ENCODE measurements around the gene SSBP3. TPM values are rescaled to one million over a fixed set of nuclear protein-coding genes. Genes with fewer than 3 reads are reported as not detected.

SSBP3 gene
- total RNA-seq, 4 donors from 2014 or later, result 19.0 to 35.2 (median 33.4) TPM

DNA sequence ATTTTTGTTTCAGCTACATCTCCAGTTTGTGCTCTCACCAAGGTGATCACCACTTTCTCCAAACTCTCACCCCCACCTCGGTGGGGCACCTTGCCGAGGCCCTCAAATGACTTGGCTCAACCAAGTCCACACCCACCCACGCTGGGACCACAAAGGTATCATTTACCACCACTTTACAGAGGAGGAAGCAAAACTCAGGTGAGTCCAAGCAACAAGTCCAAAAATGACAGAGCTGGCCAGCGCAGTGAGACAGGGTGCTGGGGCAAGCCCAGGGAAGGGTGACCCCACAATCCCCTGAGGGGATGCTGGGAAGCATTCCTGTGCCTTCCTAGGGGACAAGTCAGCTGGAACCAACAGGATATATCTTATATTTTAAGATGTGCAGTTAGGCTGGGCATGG is 24.7 kb downstream of the SSBP3 start:
- peaks cover 0 to 25% (median 0%) of the 10 kb centered on the region in 3 donors for H3K36me3 ChIP-seq
- no peak overlapping the region for H3K27ac ChIP-seq
- no peak for DNase-seq
- H3K9me3 ChIP-seq, result no peaks in the 10 kb centered on the region
- H3K27me3 ChIP-seq, result no peaks in the 10 kb centered on the region
- H3K4me3 ChIP-seq, result no peak overlapping the region
- TF ChIP-seq POLR2A (IDR thresholded peaks at IDR 0.05), result no peak
- TF ChIP-seq, protein P1, sequence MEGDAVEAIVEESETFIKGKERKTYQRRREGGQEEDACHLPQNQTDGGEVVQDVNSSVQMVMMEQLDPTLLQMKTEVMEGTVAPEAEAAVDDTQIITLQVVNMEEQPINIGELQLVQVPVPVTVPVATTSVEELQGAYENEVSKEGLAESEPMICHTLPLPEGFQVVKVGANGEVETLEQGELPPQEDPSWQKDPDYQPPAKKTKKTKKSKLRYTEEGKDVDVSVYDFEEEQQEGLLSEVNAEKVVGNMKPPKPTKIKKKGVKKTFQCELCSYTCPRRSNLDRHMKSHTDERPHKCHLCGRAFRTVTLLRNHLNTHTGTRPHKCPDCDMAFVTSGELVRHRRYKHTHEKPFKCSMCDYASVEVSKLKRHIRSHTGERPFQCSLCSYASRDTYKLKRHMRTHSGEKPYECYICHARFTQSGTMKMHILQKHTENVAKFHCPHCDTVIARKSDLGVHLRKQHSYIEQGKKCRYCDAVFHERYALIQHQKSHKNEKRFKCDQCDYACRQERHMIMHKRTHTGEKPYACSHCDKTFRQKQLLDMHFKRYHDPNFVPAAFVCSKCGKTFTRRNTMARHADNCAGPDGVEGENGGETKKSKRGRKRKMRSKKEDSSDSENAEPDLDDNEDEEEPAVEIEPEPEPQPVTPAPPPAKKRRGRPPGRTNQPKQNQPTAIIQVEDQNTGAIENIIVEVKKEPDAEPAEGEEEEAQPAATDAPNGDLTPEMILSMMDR (IDR thresholded peaks at IDR 0.05), result no peak
- H3K4me1 ChIP-seq, result peaks cover 0 to 52% (median 6%) of the 10 kb centered on the region in 4 donors

DNA sequence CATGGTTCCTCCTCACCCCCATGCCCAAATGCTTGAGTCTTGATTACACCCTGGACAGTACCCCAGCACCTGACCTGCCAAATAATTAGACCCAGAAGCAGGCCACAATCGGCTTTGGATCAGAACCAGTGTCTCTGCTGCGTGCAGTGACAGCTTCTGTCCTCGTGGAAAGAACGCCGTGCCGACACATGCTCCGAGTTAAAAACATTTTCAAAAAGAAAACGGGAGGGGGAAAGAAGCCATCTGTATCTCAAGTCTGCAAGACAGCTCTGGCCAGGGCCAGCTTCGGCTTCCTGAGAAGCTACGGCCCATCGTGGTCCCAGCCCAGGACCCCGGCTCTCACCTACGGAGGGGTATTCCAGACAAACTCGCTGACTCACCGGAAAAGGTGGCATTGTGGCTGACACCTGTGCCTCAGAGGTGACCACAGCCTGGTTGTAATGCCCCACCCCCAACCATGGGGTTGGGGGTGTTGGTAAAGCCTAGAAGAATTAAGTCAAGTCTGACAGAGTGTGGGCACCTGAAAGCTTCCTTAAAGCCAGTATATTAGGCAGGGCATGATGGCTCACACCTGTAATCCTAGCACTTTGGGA is 25.8 kb downstream of the SSBP3 start:
- H3K4me1 ChIP-seq, result peaks cover 0 to 56% (median 6%) of the 10 kb centered on the region in 4 donors
- no peak overlapping the region for H3K27ac ChIP-seq
- H3K4me3 ChIP-seq, result no peak overlapping the region
- TF ChIP-seq, protein P1 (IDR thresholded peaks at IDR 0.05), result no peak
- H3K27me3 ChIP-seq, result no peaks in the 10 kb centered on the region
- no peak for DNase-seq
- no peaks in the 10 kb centered on the region for H3K9me3 ChIP-seq
- H3K36me3 ChIP-seq, result peaks cover 0 to 25% (median 0%) of the 10 kb centered on the region in 3 donors

DNA sequence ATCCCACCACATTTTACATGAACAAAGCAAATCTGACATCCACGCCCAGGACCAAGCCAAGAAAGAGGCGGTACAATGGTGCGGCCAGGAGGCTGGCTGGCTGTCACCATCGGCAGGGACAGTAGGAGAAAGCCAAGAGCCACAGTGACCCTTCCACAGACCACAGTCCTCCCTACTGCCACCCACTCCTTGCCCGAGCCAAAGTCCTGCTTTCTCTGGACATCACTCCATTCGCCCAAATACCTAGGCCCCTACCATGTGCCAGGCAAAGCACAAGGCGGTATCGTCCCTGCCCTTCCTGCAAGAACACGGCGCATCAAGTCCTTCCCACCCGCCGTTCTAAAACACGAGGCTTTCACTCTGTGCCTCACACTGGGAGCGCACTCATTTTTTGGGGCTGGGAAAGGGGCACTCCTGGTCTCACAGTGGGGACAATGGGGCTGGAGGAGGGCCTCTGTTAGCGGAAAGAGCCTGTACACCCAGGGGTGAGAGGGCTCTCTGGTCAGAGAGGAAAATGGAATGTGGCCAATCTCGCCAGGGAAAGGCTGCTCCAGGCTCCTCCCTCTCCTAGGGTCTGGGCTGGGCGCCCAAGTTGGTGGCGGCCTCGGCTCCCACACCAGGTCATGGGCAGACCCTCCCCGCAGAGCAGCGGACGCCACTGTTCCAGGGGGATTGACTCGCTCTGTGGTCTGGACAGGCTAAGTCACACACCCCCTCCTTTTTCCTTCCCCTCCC is 26.5 kb downstream of the SSBP3 start:
- Histone ChIP-seq H3K27me3 (no peaks in the 10 kb centered on the region), H3K4me3 (no peak overlapping the region), H3K36me3 (peaks cover 0 to 25% (median 0%) of the 10 kb centered on the region in 3 donors), H3K27ac (no peak overlapping the region), H3K9me3 (no peaks in the 10 kb centered on the region), H3K4me1 (peaks cover 0 to 49% (median 6%) of the 10 kb centered on the region in 4 donors)
- no peak for DNase-seq
- TF ChIP-seq POLR2A (IDR thresholded peaks at IDR 0.05), result no peak
- TF ChIP-seq, protein P1 (IDR thresholded peaks at IDR 0.05), result no peak

DNA sequence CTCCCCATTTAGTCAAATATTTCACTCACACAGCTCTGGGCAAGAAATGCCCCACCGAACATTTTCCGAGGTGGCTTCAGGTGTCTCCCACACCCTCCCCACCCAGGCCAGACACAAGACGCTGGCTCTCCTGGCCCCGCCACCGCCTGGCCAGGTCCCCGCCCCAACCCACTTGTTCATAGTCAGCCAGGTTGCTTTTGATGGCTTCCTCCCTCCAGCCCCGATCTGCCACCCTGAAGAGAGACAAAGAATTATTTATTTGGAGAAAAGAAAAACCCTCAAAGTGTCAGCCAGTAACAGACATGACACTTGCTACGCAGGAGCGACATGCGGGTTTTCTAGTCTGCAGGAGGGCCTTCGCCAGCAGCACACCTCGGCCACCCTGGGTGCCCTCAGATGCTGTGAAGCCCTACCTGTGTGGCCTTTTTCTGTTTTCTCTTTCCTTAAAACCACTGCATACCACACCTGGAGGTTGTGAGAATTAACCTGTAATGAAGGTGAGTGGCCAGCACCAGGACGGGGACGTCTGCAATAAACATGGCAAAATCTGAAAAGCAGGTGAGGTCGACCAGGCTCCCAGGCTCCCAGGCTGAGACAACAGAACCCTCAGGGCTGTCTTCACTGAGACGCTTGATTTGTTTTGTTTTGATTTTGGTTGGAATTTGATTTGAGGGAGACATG is 27.2 kb downstream of the SSBP3 start:
- Histone ChIP-seq H3K4me3 (no peak overlapping the region), H3K27me3 (no peaks in the 10 kb centered on the region), H3K36me3 (peaks cover 0 to 21% (median 0%) of the 10 kb centered on the region in 3 donors), H3K9me3 (no peaks in the 10 kb centered on the region), H3K27ac (no peak overlapping the region), H3K4me1 (peaks cover 0 to 46% (median 6%) of the 10 kb centered on the region in 4 donors)
- TF ChIP-seq, protein P1 (IDR thresholded peaks at IDR 0.05), result no peak
- TF ChIP-seq POLR2A (IDR thresholded peaks at IDR 0.05), result no peak
- DNase-seq, result no peak

DNA sequence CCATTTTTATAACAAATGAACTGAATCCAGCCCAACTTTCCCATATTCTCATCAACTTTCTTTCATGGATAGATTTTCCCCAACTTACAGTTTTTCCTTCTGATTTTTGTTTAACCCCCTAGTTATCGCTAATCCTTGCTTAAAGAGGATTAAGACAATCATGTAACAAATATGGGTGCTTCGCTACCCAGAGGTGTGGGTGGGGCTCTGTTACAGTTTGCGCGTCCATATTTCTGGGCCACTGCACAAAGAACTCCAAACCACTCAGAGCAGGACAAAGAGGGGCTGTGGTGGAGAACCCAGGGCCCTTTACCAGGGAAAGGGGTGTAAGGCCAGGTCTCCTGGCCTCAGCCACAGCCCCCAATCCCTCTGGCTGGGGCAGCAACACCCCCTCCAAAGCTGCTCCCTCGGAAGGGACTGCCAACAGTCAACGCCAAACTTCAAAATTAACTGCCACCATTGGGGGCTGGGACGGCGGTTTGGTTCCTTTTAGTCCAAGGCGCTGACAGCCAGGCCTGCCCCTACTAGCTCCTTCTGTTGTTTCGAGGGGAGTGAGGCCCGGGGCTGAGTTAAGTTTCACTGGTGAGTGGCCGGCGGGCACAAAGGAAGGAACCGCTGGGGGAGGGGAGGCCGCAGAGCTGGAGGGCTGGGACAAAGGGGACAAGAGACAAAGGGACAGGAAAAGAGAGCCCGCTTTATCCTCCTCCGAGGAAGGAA is 27.9 kb downstream of the SSBP3 start:
- Histone ChIP-seq H3K27ac (no peak overlapping the region), H3K4me1 (peaks cover 0 to 44% (median 6%) of the 10 kb centered on the region in 4 donors), H3K4me3 (no peak overlapping the region), H3K36me3 (peaks cover 0 to 20% (median 0%) of the 10 kb centered on the region in 3 donors), H3K9me3 (no peaks in the 10 kb centered on the region), H3K27me3 (no peaks in the 10 kb centered on the region)
- no peak for DNase-seq
- TF ChIP-seq POLR2A (IDR thresholded peaks at IDR 0.05), result no peak
- TF ChIP-seq, protein P1 (IDR thresholded peaks at IDR 0.05), result no peak
